K562 (cell line): ENCODE data around the gene BANP. TPM values are rescaled to one million over a fixed set of nuclear protein-coding genes. Genes with fewer than 3 reads are reported as not detected.
A peak's percentile ranks its signal among the peaks of the same experiment; 100 is the strongest.

ENCODE experiments used
- ARID3A ChIP-seq: IDR thresholded peaks from 2 replicates; pipeline ENCODE4 v1.6.1; 2012; ENCODE audit warnings: low read depth, low read length, improper control_type of control experiment, borderline replicate concordance
- DIDO1 ChIP-seq: fragments of 450-650 bp; IDR thresholded peaks from 2 replicates; pipeline ENCODE4 v1.6.1; 2016; ENCODE audit warnings: low read depth, missing biosample characterization, missing genetic modification characterization
- FOS ChIP-seq: IDR thresholded peaks from 3 replicates; pipeline ENCODE4 v1.6.1; 2011; ENCODE audit not compliant: insufficient read length; ENCODE audit errors: extremely low read depth
- FOXA1 ChIP-seq: fragments of 450-650 bp; IDR thresholded peaks from 2 replicates; pipeline ENCODE4 v1.6.1; 2016; ENCODE audit warnings: mild to moderate bottlenecking, borderline replicate concordance
- GTF3C2 ChIP-seq: IDR thresholded peaks from 3 replicates; pipeline ENCODE4 v1.6.1; 2011; ENCODE audit warnings: borderline replicate concordance, mild to moderate bottlenecking, moderate library complexity; ENCODE audit not compliant: insufficient read length; ENCODE audit errors: extremely low read depth
- NKRF ChIP-seq: fragments of 450-650 bp; IDR thresholded peaks from 2 replicates; pipeline ENCODE4 v1.6.1; 2016; ENCODE audit warnings: borderline replicate concordance
- RBM14 ChIP-seq: fragments of 200-400 bp; formaldehyde crosslinking; IDR thresholded peaks from 2 replicates; pipeline ENCODE4 v1.6.1; 2018; ENCODE audit warnings: low read depth, mild to moderate bottlenecking, low read length, moderate library complexity, borderline replicate concordance; ENCODE audit not compliant: insufficient read depth
- WHSC1 ChIP-seq: IDR thresholded peaks from one replicate; pipeline ENCODE4 v1.6.1; 2012; ENCODE audit warnings: low read length, control low read depth, inconsistent platforms
- ZNF263 ChIP-seq: sonication (generic); formaldehyde crosslinking; IDR thresholded peaks from 2 replicates; pipeline ENCODE4 v1.8.0; 2022; ENCODE audit warnings: mild to moderate bottlenecking, missing genetic modification reagents, borderline replicate concordance
- polyA plus RNA-seq, 8 experiments: library from polyadenylated mRNA; depleted of rRNA in 4 of 8; stranded (reverse) in 5 of 8; unstranded in 3 of 8; fragments of >200 nt; fragmentation: Nextera tagmentation in 2 of 8; fragmentation: Illumina TruSeq in 1 of 8; extraction: Ambion mirVana in 2 of 8; extraction: Trizol in 1 of 8; gene quantifications; 2 replicates each; pipeline versions ENCODE4 v1.2.1 to v1.2.3, GENCODE V29; 2011 to 2014; ENCODE audit warnings: inconsistent platforms in 1 of 8, missing spikeins in 1 of 8
- total RNA-seq, 7 experiments: library from RNA; depleted of rRNA in 6 of 7; stranded (reverse); fragments of >200 nt in 6 of 7; fragmentation: Illumina TruSeq in 2 of 7; extraction: Trizol in 2 of 7; gene quantifications; 2 replicates each; pipeline versions ENCODE4 v1.2.1 to v1.2.3, GENCODE V29; 2011 to 2021; ENCODE audit warnings: low replicate concordance in 1 of 7
- TF ChIP-seq, protein P1 (sequence below): fragments of 250-450 bp; sonication (Bioruptor Pico); IDR thresholded peaks from 2 replicates; pipeline ENCODE4 v1.5.0; 2021; ENCODE audit warnings: mild to moderate bottlenecking, borderline replicate concordance

BANP gene
- total and polyA plus RNA-seq, 9 of the 15 experiments (the other 6 are each of a cell fraction or from before 2014, with no cell fraction given): 4.6 to 22.1 (median 15.6) TPM

- TF ChIP-seq NKRF (no peak), RBM14 (no peak), ARID3A (no peak), DIDO1 (tag) (no peak), GTF3C2 (no peak), WHSC1 (no peak), FOS (no peak), ZNF263 (CRISPR knock-in tag) (no peak), FOXA1 (no peak)
- TF ChIP-seq, protein P1, sequence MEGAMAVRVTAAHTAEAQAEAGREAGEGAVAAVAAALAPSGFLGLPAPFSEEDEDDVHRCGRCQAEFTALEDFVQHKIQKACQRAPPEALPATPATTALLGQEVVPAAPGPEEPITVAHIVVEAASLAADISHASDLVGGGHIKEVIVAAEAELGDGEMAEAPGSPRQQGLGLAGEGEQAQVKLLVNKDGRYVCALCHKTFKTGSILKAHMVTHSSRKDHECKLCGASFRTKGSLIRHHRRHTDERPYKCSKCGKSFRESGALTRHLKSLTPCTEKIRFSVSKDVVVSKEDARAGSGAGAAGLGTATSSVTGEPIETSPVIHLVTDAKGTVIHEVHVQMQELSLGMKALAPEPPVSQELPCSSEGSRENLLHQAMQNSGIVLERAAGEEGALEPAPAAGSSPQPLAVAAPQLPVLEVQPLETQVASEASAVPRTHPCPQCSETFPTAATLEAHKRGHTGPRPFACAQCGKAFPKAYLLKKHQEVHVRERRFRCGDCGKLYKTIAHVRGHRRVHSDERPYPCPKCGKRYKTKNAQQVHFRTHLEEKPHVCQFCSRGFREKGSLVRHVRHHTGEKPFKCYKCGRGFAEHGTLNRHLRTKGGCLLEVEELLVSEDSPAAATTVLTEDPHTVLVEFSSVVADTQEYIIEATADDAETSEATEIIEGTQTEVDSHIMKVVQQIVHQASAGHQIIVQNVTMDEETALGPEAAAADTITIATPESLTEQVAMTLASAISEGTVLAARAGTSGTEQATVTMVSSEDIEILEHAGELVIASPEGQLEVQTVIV (CRISPR knock-in tag): peak; percentile 65; the same call in 1 of the 2 replicates
Observed at GRCh38 chr16:87931504-87931903, 19.7 kb upstream of the BANP start (continued).
